ENCODE data around the gene NRL. TPM values are rescaled to one million over a fixed set of nuclear protein-coding genes. Genes with fewer than 3 reads are reported as not detected.

The NRL gene
- total and polyA plus RNA-seq, 9 of the 15 experiments (the other 6 are each of a cell fraction or from before 2014, with no cell fraction given) = 0.07 to 2.7 (median 1.4) TPM; not detected in 1

- TF ChIP-seq, protein P1, sequence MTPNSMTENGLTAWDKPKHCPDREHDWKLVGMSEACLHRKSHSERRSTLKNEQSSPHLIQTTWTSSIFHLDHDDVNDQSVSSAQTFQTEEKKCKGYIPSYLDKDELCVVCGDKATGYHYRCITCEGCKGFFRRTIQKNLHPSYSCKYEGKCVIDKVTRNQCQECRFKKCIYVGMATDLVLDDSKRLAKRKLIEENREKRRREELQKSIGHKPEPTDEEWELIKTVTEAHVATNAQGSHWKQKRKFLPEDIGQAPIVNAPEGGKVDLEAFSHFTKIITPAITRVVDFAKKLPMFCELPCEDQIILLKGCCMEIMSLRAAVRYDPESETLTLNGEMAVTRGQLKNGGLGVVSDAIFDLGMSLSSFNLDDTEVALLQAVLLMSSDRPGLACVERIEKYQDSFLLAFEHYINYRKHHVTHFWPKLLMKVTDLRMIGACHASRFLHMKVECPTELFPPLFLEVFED (CRISPR knock-in tag; conservative IDR thresholded peaks at IDR 0.05) = no peak
- TF ChIP-seq HES1 (IDR thresholded peaks at IDR 0.05; ENCODE audit: low read depth) (no peak), NFE2L1 (tag; IDR thresholded peaks at IDR 0.05; ENCODE audit: borderline replicate concordance, low read depth) (no peak), BACH1 (tag; IDR thresholded peaks at IDR 0.05) (no peak), SMAD2 (IDR thresholded peaks at IDR 0.05; ENCODE audit: low read depth, low read length) (no peak), YBX1 (IDR thresholded peaks at IDR 0.05) (no peak), ZNF717 (CRISPR knock-in tag; IDR thresholded peaks at IDR 0.05) (no peak), RBM22 (IDR thresholded peaks at IDR 0.05; ENCODE audit: low read depth, low read length, poor library complexity, severe bottlenecking) (no peak), HDGF (IDR thresholded peaks at IDR 0.05) (no peak), ZNF398 (CRISPR knock-in tag; IDR thresholded peaks at IDR 0.05) (no peak), CHCHD3 (CRISPR knock-in tag; IDR thresholded peaks at IDR 0.05) (no peak), ZNF445 (CRISPR knock-in tag; IDR thresholded peaks at IDR 0.05; ENCODE audit: low read depth) (no peak), SETDB1 (IDR thresholded peaks at IDR 0.05; ENCODE audit: low read length) (no peak), BMI1 (IDR thresholded peaks at IDR 0.05; ENCODE audit: low read length) (no peak), NEUROD1 (IDR thresholded peaks at IDR 0.05; ENCODE audit: borderline replicate concordance, low read depth, low read length, partially characterized antibody) (no peak)
- TF ChIP-seq, protein P2, sequence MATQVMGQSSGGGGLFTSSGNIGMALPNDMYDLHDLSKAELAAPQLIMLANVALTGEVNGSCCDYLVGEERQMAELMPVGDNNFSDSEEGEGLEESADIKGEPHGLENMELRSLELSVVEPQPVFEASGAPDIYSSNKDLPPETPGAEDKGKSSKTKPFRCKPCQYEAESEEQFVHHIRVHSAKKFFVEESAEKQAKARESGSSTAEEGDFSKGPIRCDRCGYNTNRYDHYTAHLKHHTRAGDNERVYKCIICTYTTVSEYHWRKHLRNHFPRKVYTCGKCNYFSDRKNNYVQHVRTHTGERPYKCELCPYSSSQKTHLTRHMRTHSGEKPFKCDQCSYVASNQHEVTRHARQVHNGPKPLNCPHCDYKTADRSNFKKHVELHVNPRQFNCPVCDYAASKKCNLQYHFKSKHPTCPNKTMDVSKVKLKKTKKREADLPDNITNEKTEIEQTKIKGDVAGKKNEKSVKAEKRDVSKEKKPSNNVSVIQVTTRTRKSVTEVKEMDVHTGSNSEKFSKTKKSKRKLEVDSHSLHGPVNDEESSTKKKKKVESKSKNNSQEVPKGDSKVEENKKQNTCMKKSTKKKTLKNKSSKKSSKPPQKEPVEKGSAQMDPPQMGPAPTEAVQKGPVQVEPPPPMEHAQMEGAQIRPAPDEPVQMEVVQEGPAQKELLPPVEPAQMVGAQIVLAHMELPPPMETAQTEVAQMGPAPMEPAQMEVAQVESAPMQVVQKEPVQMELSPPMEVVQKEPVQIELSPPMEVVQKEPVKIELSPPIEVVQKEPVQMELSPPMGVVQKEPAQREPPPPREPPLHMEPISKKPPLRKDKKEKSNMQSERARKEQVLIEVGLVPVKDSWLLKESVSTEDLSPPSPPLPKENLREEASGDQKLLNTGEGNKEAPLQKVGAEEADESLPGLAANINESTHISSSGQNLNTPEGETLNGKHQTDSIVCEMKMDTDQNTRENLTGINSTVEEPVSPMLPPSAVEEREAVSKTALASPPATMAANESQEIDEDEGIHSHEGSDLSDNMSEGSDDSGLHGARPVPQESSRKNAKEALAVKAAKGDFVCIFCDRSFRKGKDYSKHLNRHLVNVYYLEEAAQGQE (IDR thresholded peaks at IDR 0.05; ENCODE audit: borderline replicate concordance) = no peak
- TF ChIP-seq, protein P2 (CRISPR knock-in tag; IDR thresholded peaks at IDR 0.05; ENCODE audit: low read depth) = no peak
These were observed 33.6 kb downstream of the NRL start (continued) for GRCh38 chr14:24080888-24081738.
